C4-2B (cell line): Measurements from ENCODE around the gene AGAP1.

ENCODE experiments used
- ZFX ChIP-seq: fragments of 450-650 bp; IDR thresholded peaks from 2 replicates; pipeline ENCODE4 v1.6.1; 2017
- TF ChIP-seq, protein P1 (sequence below): fragments of 450-650 bp; conservative IDR thresholded peaks from 2 replicates; pipeline ENCODE4 v1.5.1; 2017; ENCODE audit warnings: mild to moderate bottlenecking

DNA sequence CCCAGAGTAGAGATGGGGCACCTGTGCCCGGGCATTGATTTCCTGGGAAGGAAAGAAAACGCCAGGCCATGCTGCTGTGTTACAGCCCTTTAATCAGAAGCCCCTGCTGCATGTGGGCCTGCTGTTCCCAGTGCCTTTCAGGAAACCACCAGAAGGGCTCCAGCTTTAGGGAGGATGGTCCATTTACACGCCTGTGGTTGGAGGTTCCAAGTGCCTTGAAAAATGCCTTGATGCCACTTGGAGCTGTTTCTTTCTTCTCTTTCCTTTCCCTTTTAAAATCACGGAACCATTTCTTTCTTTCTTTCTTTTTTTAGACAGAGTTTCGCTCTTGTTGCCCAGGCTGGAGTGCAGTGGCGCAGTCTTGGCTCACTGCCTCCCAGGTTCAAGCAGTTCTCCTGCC lies 60.5 kb downstream of the AGAP1 start:
- TF ChIP-seq, protein P1, sequence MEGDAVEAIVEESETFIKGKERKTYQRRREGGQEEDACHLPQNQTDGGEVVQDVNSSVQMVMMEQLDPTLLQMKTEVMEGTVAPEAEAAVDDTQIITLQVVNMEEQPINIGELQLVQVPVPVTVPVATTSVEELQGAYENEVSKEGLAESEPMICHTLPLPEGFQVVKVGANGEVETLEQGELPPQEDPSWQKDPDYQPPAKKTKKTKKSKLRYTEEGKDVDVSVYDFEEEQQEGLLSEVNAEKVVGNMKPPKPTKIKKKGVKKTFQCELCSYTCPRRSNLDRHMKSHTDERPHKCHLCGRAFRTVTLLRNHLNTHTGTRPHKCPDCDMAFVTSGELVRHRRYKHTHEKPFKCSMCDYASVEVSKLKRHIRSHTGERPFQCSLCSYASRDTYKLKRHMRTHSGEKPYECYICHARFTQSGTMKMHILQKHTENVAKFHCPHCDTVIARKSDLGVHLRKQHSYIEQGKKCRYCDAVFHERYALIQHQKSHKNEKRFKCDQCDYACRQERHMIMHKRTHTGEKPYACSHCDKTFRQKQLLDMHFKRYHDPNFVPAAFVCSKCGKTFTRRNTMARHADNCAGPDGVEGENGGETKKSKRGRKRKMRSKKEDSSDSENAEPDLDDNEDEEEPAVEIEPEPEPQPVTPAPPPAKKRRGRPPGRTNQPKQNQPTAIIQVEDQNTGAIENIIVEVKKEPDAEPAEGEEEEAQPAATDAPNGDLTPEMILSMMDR = no peak
- TF ChIP-seq ZFX = no peak
